Raji (cell line): ENCODE measurements around the gene AIFM3.

ENCODE experiments used
- POLR2A ChIP-seq: IDR thresholded peaks from 2 replicates; pipeline ENCODE4 v1.6.1; 2011; ENCODE audit warnings: low read depth, low read length, control low read depth; ENCODE audit not compliant: insufficient read depth

AIFM3 gene

DNA sequence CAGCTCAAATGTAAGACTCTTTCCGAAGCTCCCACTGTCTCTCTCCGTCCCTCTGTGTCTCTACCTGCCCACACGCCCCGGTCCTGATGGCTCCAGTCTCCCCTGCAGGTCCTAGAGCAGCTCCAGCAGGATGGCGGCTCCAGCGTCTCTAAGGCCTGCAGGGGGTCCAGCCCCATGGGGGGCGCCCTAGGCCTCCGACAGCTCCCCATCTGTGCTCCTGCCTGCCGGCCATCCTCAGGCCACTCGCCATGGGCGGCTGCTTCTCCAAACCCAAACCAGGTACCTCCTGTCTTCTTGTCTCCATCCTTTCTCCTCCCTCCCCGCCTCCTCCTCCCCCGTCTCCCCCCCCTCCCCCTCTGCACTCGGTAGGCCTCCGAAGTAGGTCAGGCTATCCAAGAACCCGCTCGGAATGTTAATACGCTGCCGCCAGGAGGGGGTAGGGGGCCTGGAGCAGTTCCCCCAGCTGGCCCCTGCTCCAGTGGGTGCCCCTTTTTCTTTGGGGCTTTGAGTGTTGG is 699 bp downstream of the AIFM3 start:
- TF ChIP-seq POLR2A, result no peak

- TF ChIP-seq POLR2A, result no peak
Observed at GRCh38 chr22:20968281-20968977, 1.4 kb downstream of the AIFM3 start.

DNA sequence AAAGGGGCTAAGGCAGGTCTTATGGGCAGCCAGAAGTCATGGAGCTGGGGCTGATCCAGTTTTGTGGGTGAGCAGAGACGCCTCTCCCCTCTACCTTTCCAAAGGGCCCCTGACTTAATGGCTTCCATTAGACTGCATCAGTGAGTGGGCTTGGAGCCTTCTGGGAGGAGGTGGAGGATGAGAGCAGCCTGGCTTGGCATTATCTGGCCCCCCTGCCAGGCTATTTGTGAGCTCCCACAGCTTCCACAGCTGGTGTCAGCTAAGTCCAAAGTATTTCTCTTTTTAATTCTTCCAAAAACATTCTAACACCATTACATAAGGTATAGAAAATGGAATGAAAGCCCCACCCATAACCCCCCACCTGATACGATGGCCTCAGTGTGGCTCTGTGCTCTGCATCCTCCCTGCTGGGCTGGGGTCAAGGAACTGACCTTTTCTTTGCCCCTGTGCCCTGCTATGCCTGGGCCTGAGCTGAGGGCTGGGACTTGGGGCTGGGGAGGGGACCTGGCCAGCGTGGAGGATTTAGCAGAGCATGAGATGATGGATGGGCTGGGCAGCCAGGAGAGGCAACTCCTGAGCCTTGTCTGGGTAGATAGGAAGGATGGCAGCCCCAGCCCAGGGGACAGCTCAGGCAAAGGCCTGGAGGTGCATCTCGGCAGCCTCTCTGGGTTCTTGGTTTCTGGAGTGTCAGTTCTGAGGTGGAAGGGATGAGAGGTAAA is 4.0 kb downstream of the AIFM3 start:
- TF ChIP-seq POLR2A, result no peak

DNA sequence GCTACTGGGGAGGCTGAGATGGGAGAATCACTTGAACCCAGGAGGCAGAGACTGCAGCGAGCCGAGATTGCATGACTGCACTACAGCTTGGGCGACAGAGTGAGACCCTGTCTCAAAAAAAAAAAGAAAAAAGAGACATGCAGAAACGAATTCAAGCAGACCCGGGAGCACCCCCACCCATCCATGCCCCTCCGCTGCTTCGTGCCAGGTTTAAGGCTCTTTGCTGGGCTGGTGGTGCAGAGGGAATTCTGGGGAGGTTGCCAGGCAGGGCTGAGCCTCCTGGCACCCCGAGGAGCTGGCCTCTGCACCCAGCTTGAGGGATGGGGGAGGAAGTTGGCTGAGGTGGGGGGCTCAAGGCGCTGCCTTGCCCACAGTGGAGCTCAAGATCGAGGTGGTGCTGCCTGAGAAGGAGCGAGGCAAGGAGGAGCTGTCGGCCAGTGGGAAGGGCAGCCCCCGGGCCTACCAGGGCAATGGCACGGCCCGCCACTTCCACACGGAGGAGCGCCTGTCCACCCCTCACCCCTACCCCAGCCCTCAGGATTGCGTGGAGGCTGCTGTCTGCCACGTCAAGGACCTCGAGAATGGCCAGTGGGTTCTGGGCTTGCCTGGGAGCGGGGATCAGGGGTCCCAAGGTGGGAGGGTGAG is 6.0 kb downstream of the AIFM3 start:
- no peak for TF ChIP-seq POLR2A

GRCh38 chr22:20973634-20974286 is 6.7 kb downstream of the AIFM3 start:
- no peak for TF ChIP-seq POLR2A

DNA sequence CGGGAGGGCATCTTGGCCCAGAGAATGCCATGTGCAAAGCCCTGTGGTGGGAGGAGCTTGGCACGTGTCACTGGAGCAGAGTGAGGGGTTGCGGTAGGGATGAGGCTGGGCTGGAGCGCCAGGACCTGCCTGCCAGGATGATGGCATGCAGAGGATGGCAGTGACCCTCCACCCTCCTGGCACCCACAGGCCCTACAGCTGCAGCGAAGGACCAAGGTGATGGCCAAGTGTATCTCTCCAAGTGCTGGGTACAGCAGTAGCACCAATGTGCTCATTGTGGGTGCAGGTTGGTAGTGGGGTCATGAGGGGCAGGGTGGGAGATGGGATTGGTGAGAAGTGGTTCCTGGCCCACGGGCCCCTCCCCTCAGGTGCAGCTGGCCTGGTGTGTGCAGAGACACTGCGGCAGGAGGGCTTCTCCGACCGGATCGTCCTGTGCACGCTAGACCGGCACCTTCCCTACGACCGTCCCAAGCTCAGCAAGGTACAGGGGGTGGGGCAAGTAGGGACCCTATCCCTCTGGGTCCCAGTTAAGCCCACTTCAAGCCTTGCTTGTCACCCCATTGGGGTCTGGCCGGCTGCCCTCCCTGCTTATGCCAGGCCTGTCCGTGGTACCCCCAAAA is 7.4 kb downstream of the AIFM3 start:
- no peak for TF ChIP-seq POLR2A

DNA sequence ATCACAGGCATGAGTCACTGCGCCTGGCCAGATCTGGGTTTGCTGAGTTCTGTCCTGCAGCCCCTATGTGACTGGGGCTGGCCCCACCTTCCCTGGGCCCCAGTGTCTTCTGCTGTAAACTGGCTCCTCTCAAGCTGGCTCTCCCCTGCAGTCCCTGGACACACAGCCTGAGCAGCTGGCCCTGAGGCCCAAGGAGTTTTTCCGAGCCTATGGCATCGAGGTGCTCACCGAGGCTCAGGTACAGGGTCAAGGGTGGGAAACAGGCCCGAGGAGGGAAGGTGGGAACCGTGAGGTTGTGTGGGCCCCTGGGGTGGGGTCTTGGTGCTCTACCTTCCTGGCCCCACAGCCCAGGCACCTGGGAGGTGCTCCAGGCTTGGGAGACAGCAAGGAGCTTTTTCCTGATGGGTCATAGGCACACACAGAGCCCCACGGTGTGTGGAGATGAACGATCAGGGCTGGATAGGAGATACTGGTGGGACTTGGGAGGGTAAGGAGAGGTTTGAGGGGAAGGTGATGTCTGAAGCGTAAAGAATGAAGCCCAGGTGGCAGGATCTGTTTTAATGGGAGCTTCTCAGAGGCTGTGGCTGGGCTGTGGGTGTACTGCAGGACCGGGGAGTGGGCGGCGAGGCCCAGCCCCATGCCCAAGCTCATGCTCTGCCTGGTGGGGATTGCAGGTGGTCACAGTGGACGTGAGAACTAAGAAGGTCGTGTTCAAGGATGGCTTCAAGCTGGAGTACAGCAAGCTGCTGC is 8.7 kb downstream of the AIFM3 start:
- no peak for TF ChIP-seq POLR2A

DNA sequence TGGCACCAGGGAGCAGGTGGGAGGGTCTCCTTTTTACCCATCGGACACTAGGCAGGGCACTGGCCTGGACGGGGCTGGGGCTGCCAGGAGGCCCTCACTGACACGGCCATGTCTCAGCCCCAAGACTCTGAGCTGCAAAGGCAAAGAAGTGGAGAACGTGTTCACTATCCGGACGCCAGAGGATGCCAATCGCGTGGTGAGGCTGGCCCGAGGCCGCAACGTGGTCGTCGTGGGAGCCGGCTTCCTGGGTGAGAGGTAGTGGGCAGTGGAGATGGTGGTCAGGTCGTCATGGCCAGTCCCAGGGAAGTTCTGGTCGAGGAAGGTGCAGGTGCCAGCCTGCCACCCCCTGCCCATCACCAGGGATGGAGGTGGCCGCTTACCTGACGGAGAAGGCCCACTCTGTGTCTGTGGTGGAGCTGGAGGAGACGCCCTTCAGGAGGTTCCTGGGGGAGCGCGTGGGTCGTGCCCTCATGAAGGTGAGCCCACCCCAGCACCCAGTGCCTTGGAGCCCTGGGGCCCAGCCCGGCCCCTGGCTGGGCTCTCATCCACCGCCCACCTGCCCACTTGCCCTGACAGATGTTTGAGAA is 9.3 kb downstream of the AIFM3 start:
- TF ChIP-seq POLR2A, result no peak

DNA sequence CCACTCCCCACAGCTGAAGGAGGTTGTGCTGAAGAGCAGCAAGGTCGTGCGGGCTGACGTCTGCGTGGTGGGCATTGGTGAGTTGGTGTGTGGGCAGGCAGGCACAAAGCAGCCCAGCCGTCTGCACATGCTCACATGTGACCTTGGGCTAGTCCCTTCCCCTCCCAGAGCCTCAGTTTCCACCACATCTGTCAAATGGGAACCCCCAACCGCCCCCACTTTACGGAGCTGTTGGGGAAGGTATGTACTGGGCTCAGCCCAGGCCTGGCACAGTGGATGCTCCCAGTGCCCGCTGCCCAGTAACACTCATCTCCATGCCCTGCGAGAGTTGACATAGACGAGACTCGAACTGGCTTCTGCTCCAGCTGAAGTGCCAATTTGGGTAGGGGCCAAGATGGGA is 10.0 kb downstream of the AIFM3 start:
- no peak for TF ChIP-seq POLR2A

DNA sequence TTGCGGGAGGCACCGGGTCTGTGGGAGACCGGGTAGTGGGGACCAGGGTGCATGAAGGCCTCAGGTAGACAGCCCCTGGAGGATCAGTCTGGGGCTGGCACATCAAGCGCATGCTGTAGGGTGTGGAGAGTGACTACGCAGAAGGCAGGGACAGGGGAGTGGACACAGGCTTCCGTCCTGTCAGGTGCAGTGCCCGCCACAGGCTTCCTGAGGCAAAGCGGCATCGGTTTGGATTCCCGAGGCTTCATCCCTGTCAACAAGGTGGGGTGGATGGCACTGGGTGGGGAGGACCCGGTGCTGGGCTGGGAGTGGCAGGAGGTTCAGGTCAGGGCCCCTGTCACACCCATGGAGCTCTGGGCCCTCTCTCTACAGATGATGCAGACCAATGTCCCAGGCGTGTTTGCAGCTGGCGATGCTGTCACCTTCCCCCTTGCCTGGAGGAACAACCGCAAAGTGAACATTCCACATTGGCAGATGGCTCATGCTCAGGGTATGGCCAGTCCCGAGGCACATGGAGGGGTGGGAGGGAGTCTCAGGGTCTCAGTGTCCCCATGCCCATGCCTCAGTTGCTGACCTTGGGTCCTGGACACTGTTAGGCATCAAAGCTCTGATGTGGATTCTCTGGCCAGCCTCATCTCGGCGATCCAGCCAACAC is 10.6 kb downstream of the AIFM3 start:
- no peak for TF ChIP-seq POLR2A

DNA sequence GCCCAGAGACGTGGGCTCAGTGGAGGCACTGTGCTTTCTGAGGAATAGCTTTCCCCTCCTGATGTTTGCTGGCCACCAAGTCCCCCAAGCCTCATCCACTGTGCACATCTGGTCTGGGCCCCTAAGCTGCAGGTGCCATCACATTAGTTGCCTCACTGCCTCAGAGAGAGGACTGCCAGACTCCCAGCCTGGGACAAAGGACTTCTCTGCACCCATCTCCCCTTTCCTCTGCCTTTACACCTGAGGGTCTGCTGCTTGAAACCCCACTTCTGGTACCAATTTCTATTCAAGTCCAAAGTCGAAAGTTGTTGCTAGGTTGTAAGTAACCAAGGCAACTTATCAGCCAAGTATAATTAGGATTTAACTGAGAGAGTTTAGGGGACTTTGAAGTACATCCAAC is 11.4 kb downstream of the AIFM3 start:
- no peak for TF ChIP-seq POLR2A

- no peak for TF ChIP-seq POLR2A
Observed at GRCh38 chr22:20979243-20979809, 12.3 kb downstream of the AIFM3 start.

DNA sequence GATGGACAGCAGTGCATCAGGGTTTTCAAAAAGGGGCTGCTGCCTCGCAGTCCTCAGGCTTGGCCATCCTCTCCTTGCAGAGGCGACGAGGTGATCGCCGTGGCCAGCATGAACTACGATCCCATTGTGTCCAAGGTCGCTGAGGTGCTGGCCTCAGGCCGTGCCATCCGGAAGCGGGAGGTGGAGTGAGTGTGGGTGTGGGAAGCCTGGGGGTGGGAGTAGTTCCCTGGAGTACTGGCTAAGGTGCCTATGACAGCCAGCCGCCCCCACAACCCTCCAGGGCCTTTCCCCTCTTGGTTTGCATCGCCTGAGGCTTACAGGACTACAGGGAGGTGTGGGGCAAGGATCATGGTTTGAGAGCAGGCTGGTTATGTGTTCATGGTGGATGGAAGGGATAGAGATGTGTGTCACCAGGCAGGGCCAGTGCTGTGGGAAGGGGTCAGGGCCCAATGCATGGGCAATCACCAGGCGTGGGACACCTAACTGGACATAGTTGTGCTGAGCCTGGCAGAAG is 12.9 kb downstream of the AIFM3 start:
- no peak for TF ChIP-seq POLR2A
